HG02943 (cell line): ENCODE results near the gene HEATR5A.
"Not testable (repeated sequence)": the region's sequence is repeated elsewhere in the genome, so short reads cannot be mapped to it uniquely, and the experiment has no call there.

Experiments
- ATAC-seq: cut with Tn5 transposase; IDR thresholded peaks from one replicate; pipeline ENCODE4 v1.9.1; 2021; ENCODE audit warnings: mild to moderate bottlenecking, low read depth, moderate library complexity; ENCODE audit not compliant: unreplicated experiment

Gene HEATR5A

DNA sequence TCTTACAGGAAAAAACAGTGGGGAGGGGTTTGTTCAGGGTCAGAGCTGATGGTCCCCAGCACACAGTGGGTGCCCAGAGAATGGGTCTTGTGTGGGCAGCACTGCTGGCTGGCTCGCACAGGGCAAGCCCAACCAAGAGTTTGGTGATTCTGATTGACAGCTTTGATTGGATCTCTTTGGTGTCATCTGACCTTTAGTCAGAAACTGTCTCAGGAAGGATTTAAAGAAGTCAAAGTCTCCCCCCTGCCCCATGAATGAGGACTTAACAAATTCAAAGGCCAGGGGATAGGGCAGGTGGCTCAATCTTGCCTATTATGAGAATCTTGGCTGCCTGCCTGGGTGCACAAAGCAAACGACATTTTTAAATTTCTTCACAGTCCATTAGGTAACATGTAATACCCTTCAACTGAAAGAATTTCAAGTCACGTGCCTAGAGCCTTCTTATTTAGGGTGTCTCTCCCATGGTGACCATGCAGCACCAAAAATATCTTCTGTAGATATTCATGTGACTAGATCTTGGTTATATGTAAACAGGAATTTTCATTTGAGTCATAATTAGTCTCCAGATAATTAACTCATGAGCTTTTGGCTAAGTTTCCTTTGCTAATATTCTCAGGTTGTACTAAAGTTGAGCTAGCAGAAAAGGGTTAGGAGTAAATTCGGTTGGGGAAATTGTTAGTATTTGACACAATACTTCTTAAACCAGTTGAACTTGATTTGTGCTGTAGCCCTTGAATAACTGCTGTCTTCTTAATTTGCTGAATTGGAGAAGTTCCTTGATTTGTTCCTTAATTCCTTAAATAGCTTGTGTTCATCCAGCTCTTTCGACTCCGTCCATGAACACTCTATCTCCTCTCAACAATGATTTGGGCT, 158.3 kb downstream of the HEATR5A start:
- no peak for ATAC-seq

DNA sequence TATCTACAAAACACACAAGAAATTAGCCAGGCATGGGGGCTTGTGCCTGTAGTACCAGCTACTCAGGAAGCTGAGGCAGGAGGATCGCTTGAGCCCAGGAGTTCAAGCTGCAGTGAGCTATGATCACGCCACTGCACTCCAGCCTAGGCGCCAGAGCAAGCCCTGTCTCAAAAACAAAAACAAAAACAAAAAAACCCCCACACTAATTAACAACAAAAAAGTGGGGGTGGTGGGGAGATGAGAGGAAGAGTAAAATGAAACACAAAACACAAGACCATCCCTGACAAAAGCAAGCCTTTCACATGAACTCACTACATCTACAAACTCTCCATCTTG, 158.9 kb downstream of the HEATR5A start:
- ATAC-seq: no peak

DNA sequence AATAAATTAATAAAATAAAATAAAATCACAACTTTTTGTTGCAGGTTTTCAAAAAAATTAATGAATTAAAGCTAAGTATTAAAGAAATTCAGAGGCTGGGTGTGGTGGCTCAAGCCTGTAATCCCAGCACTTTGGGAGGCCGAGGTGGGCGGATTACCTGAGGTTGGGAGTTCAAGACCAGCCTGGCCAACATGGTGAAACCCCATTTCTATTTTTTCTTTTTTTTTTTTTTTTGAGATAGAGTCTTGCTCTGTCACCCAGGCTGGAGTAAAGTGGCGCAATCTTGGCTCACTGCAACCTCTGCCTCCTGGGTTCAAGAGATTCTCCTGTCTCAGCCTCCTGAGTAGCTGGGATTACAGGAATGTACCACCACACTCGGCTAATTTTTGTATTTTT, 161.3 kb downstream of the HEATR5A start:
- ATAC-seq: not testable (repeated sequence)

DNA sequence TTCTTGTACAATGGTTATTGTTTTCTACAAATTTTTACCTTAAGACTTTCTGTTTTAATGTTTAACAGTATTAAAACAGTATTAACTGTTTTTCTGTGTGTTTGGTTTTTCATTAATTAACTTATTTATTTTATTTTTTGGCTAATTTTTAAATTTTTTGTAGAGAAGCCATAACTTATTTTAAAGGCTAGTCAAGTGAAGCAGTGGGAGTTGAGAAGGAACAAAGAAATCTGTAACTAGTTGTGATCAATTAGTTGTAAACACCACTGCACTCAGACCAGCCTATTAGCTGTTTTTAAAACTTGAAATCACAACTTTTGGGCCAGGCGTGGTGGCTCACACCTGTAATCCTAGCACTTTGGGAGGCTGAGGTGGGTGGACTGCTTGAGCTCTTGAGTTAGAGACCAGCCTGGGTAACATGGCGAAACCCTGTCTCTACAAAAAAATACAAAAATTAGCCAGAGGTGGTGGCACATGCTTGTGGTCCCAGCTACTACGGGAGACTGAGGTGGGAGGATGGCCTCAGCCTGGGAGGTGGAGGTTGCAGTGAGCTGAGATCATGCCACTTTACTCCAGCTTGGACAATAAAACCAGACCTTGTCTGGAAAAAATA, 161.8 kb downstream of the HEATR5A start:
- no peak for ATAC-seq

DNA sequence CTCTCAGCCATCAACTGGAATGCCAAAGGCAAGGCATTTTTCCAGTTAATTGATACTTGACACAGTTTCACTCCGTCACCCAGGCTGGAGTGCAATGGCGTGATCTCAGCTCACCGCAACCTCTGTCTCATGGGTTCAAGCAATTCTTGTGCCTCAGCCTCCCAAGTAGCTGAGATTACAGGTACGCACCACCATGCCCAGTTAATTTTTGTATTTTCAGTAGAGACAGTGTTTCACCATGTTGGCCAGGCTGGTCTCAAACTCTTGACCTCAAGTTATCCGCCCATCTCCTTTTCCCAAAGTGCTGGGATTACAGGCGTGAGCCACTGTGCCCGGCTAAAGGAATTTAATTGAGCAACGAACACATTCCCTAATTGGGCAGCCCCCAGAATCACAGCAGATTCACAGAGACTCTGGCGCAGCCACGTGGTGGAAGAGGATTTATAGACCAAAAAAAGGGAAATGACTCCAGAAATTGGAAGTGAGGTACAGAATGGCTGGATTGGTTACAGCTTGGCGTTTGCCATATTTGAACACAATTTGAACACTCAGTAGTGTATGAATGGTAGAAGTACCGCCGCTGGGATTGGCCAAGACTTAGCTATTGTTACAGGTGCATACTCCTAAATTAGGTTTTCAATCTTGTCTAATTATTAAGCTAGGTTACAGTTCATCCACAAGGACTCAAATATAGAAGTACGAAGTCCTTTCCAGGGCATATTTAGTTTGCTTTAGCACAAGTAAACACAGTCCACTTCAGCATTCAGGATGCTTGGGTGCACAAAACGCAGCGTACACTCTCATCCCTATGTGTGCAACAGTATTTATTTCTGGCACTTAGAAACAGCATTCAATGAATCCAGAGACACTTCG, 162.6 kb downstream of the HEATR5A start:
- ATAC-seq: not testable (repeated sequence)

DNA sequence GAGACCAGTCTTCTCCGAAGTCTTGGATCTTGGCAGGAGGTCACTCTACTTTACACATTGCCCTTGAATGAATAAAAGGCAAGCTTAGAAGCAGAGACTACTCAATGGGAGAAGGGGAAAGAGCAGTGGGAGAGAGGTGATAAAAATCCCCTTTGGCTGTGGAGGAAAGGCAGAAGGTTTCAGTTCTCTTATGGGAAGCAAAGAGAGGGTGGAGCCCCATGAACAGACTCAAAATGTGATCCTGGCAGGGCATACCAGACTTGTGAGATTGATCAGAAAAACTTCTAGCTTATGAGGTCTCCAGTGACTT, 163.2 kb downstream of the HEATR5A start:
- ATAC-seq: no peak

DNA sequence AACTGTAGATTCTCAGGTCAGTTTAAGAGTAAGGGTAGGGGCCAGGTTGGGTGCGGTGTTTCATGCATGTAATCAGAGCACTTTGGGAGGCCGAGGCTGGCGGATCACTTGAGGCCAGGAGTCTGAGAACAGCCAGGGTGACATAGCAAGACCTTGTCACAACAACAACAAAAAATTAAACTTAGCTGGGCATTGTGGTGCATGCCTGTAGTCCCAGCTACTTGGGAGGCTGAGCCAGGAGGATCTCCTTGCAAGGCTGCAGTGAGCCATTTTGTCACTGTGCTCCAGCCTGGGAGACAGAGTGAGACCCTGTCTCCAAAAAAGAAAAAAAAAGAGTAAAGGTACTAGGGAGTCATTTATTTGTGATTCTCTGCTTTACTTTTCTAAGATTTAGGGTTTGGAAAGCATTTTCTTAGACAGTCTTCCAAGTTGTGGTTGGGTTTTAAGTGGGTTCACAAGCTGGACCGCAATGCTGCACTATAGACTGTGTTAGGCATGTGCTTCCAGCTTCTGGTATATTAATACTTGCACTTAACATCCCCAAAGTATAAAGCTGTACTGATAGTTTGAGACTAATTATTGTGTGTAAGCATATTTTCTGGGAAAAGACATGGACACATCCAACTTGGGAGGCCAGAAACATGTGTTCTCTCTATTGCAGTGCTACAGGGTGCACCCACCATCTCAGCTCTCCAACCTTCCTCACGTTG, 163.7 kb downstream of the HEATR5A start:
- no peak for ATAC-seq

DNA sequence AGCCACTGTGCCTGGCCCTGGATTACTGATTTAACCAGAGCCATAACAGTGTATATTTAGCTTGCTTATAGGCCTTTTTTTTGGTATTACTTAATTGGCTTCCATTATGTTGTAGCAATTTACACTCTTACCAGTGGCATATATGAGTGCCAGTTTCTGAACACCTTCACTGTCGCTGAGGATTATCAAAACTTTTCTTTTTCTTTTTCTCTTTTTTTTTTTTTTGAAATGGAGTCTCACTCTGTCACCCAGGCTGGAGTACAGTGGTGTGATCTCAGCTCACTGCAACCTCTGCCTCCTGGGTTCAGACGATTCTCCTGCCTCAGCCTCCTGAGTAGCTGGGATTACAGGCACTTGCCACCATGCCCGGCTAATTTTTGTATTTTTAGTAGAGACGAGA, 164.4 kb downstream of the HEATR5A start:
- not testable (repeated sequence) for ATAC-seq

DNA sequence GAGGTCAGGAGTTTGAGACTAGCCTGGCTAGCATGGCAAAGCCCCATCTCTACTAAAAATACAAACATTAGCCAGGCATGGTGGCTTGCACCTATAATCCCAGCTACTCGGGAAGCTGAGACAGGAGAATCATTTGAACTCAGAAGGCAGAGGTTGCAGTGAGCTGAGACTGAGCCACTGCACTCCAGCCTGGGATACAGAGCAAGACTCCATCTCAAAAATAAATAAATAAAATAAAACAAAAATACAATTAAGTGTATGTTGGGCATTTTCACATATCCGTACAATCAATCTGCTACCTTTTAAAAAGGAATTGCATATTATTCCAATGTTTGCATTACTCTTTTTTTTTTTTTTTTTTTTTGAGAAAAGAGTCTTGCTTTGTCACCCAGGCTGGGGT, 165.1 kb downstream of the HEATR5A start:
- no peak for ATAC-seq

DNA sequence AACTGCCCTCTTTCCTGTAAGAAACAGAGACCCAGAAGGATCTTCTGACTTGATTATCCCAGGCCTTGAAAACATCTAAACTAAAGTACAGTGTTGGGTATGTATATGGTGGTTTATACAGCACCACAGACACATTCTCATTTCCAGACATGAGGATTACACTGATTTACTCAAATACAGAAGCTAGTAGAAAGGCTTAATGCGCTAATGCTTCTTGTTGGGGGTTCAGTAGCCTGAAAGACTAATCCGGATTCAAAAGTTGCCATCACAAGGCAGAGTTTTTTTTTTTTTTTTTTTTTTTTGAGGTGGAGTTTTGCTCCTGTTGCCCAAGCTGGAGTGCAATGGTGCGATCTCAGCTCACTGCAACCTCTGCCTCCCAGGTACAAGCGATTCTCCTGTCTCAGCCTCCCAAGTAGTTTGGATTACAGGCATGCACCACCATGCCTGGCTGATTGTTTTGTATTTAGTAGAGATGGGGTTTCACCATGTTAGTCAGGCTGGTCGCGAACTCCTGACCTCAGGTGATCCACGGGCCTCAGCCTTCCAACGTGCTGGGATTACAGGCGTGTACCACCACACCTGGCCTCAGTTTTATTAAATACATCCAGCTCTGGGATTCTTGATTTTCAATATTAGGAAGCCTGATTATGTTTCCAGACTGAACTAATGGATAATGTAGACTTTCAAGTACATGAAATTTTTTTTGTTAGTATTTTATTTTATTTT, 166.4 kb downstream of the HEATR5A start:
- ATAC-seq: no peak

DNA sequence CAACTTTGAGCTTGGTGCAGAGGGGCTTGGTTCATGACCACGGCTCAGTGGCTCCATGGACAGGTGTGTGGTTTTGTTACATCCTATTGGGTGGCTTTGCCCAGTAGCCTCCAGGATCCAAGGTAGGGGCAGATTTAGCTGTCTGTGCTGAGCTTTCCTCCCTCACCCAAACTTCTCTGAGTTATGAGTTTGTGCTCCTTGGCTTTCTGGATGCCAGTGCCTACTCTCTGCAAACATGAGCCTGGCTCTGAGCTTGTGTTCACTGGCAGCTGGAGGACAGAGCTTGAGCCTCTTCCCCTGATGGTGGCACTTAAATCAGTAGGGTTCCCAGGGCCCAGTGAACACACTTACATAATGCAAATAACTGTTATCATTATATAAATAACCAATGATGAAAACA, 167.5 kb downstream of the HEATR5A start:
- no peak for ATAC-seq

DNA sequence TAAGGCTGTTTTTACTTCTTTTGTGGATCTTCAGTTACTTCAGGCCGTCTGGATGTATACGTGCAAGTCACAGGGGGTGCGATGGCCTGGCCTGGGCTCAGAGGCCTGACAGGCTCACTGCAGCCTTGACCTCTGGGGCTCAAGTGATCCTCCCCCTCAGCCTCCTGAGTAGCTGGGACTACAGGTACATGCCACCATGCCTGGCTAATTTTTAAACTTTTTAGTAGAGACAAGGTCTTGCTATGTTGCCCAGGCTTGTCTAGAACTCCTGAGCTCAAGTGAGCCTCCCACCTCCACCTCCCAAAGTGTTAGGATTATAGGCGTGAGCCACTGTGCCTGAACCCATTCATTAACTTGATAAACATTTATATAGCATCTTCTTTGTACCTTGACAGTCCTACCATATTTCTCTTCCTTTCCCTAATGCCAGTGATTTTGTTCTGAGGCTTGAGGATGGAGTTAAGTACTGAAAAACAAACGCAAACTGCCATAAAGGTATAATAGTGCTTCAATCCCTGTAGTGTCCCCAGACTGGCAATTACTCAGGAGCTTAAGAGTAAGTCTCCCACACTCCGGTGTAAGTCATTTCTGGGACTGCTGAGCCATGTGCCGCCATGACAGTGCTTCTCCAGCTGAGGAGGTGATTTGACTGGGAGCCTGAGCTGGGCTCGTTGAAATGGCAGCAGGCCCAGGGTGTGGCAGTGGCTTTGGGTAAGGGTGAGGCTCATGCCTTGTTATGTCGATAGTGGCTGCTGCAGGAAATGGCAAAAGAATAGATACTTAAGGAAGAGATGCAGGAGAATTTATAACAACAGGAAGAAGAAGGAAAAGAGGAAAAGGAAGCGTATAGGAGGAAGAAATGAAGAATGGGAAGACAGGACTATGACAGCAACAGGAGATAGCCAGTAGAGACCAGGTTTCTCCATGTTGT, 169.1 kb downstream of the HEATR5A start:
- ATAC-seq: no peak

DNA sequence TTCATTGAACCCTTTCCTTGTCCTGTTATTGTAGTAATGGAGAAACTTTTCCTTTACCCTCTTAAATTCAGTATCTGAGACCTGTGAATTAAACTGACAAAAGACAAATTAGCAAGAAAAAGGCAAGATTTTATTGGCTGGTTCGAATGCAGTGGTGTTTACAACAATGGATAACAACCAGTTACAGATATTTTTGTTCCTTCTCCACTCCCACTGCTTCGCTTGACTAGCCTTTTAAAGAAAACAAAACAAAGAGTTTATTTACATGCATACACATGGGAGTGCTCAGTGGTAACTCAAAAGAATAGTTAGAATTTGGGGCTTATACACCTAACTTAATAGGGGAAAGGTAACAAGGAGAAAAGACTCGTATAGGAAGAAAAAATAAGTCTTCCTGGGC, 175.7 kb downstream of the HEATR5A start:
- no peak for ATAC-seq

DNA sequence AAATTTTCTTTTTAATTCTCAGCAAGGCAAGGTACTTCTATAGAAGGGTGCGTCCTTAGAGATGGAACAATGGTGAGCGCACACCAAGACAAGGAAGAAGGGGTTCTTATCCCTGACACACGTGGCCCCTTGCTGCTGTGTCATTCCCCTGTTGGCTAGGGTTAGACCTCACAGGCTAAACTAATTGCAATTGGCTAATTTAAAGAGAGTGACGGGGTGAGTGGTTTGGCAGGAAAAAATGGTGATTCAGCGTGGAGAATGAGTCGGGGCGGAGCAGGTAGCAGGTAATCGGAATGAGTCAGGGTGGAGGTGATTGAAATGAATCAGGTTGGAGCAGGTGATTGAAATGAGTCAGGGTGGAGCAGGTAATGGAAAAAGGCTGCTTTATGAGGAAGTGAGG, 176.5 kb downstream of the HEATR5A start:
- no peak for ATAC-seq

DNA sequence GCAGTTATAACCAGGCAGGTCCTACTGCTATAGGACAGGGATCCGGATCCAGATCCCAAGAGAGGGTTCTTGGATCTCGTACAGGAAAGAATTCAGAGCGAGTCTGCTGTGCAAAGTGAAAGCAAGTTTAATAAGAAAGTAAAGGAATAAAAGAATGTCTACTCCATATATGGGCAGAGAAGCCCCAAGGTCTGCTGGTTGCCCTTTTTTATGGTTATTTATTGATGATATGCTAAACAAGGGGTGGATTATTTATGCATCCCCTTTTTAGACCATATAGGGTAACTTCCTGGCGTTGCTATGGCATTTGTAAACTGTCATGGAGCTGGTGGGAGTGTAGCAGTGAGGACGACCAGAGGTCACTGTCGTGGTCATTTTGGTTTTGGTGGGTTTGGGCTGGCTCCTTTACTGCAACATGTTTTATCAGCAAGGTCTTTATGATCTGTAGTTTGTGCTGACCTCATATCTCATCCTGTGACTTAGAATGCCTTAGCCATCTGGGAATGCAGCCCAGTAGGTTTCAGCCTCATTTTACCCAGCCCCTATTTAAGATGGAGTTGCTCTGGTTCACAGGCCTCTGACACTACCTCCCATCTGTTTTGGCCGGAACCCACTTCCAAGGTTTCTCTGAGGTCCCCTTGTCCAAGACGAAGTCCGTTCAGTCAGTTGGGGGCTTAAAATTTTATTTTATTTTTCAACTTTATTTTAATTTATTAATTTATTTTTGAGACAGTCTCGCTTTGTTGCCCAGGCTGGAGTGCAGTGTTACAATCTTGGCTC, 178.0 kb downstream of the HEATR5A start:
- not testable (repeated sequence) for ATAC-seq
